GM18909 (cell line): ENCODE results near the gene CPNE2.
"Not testable (repeated sequence)": the region's sequence is repeated elsewhere in the genome, so short reads cannot be mapped to it uniquely, and the experiment has no call there.

Experiments used
- ATAC-seq: cut with Tn5 transposase; IDR thresholded peaks from one replicate; pipeline ENCODE4 v1.9.1; 2021; ENCODE audit warnings: mild to moderate bottlenecking; ENCODE audit not compliant: unreplicated experiment, poor library complexity

Gene CPNE2

GRCh38 chr16:57186872-57187854, 94.8 kb downstream of the CPNE2 start:
- ATAC-seq: no peak

- not testable (repeated sequence) for ATAC-seq
Observed at GRCh38 chr16:57187902-57188710, 95.7 kb downstream of the CPNE2 start.

- ATAC-seq: no peak
Observed at GRCh38 chr16:57188711-57189002, 96.3 kb downstream of the CPNE2 start.

- ATAC-seq: not testable (repeated sequence)
Observed at GRCh38 chr16:57189527-57189926, 97.1 kb downstream of the CPNE2 start.

GRCh38 chr16:57190136-57190535, 97.8 kb downstream of the CPNE2 start:
- no peak for ATAC-seq

- no peak for ATAC-seq
Observed at GRCh38 chr16:57191056-57191571, 98.7 kb downstream of the CPNE2 start.

GRCh38 chr16:57192146-57192545, 99.8 kb downstream of the CPNE2 start:
- no peak for ATAC-seq

GRCh38 chr16:57192720-57193486, 100.5 kb downstream of the CPNE2 start:
- ATAC-seq: no peak

- no peak for ATAC-seq
Observed at GRCh38 chr16:57194512-57194911, 102.1 kb downstream of the CPNE2 start.

- ATAC-seq: no peak
Observed at GRCh38 chr16:57196286-57196685, 103.9 kb downstream of the CPNE2 start.

GRCh38 chr16:57196753-57197152, 104.4 kb downstream of the CPNE2 start:
- no peak for ATAC-seq
